KMS-11 (cell line): ENCODE results near the gene ARR3.

Experiments
- H2AFZ ChIP-seq: fragments of 200-600 bp; sonication (generic); 2 replicates; pipeline ENCODE4 v1.6.1; 2016; ENCODE audit warnings: antibody characterized with exemption, mixed run types, low read depth
- H3K27ac ChIP-seq: fragments of 200-600 bp; sonication (generic); 2 replicates; pipeline ENCODE4 v1.6.1; 2016; ENCODE audit warnings: mild to moderate bottlenecking, mixed run types
- H3K27me3 ChIP-seq: fragments of 200-600 bp; sonication (generic); 2 replicates; pipeline ENCODE4 v1.6.1; 2017; ENCODE audit warnings: mild to moderate bottlenecking, low read depth, mixed run types, moderate library complexity; ENCODE audit not compliant: insufficient read depth
- H3K36me3 ChIP-seq: fragments of 200-600 bp; sonication (generic); 2 replicates; pipeline ENCODE4 v1.6.1; 2017; ENCODE audit warnings: mild to moderate bottlenecking, mixed run types; ENCODE audit not compliant: insufficient read depth
- H3K4me1 ChIP-seq: fragments of 200-600 bp; sonication (generic); 2 replicates; pipeline ENCODE4 v1.6.1; 2016; ENCODE audit warnings: mild to moderate bottlenecking, low read depth, mixed run types; ENCODE audit not compliant: poor library complexity, severe bottlenecking
- H3K4me2 ChIP-seq: fragments of 200-600 bp; sonication (generic); 2 replicates; pipeline ENCODE4 v1.7.0; 2016; ENCODE audit warnings: mild to moderate bottlenecking, mixed run types
- H3K4me3 ChIP-seq: fragments of 200-600 bp; sonication (generic); IDR thresholded peaks from 2 replicates; pipeline ENCODE4 v1.6.1; 2017; ENCODE audit warnings: low read depth, low read length, mixed read lengths; ENCODE audit not compliant: insufficient read depth
- H3K79me2 ChIP-seq: fragments of 200-600 bp; sonication (generic); 2 replicates; pipeline ENCODE4 v1.6.1; 2016; ENCODE audit warnings: low read depth, mixed run types; ENCODE audit not compliant: insufficient read depth
- H3K9ac ChIP-seq: fragments of 200-600 bp; sonication (generic); 2 replicates; pipeline ENCODE4 v1.6.1; 2016; ENCODE audit warnings: mild to moderate bottlenecking, mixed run types
- H4K20me1 ChIP-seq: fragments of 200-600 bp; sonication (generic); 2 replicates; pipeline ENCODE4 v1.6.1; 2016; ENCODE audit warnings: mild to moderate bottlenecking, mixed run types; ENCODE audit not compliant: insufficient read depth
- CTCF ChIP-seq: fragments of 200-600 bp; sonication (generic); conservative IDR thresholded peaks from 2 replicates; pipeline ENCODE4 v1.6.1; 2017; ENCODE audit warnings: low read depth, mild to moderate bottlenecking, antibody characterized with exemption, low read length, moderate library complexity, mixed read lengths

ARR3 gene

GRCh38 chrX:70268034-70268433, at the start of gene ARR3:
ARR3 (plus strand) TSS chrX:70268334; CDS start chrX:70269386, 1,052 bp downstream.
- Histone ChIP-seq H3K79me2 (no peaks in the 10 kb centered on the region), H3K36me3 (no peaks in the 10 kb centered on the region), H3K27ac (no peak within 1 kb of the TSS), H3K4me3 (no peak within 1 kb of the TSS), H2AFZ (no peak within 1 kb of the TSS), H3K4me2 (no peak within 1 kb of the TSS), H3K27me3 (no peaks in the 10 kb centered on the region), H4K20me1 (no peaks in the 10 kb centered on the region), H3K4me1 (no peaks in the 10 kb centered on the region), H3K9ac (no peak within 1 kb of the TSS)
- no peak for TF ChIP-seq CTCF

DNA sequence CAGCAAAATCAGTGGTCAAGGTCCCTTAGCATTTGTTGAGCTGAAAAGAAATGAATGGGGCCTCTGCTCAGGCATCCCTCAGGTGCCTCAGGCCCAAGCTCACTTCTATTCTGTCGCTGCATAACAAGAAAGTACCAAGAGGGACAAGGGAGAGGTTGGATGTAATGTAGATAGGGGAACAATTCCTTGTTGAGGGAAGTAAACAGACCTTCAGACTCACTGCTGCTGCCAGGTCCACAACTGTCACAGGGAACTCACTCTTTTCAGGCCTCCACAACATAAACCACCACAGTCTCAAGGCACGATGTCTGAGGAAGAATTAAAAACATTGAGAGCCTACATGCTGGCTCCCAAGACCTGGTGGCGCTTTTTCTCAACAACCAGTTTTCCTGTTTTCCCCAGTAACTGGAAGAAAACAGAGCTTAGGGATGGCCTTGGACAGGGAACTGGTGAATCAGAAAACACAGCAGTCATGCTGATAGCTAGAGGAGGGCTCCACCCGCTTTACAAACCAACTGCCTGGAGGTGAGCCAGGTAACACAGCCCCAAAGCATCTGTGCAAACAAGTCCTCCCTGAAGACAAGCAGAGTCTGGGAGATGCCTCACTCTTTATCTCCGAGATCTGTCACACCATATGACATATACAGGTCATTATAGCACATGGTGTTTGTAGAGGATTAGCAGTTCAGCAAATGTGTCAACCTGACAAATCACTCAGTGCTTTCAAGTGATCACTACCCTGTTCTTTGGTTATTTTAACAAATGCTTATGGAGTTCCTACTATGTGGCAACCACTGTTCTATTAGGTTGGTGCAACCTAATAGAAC, 48.0 kb upstream of the ARR3 start:
- no peak overlapping the region for H3K4me2 ChIP-seq

GRCh38 chrX:70226048-70226447, 42.1 kb upstream of the ARR3 start:
- no peak overlapping the region for H3K27ac ChIP-seq
- no peaks in the 10 kb centered on the region for H3K27me3 ChIP-seq
- H3K4me1 ChIP-seq: no peaks in the 10 kb centered on the region
- H2AFZ ChIP-seq: no peak overlapping the region
- no peak for TF ChIP-seq CTCF
- no peaks in the 10 kb centered on the region for H3K36me3 ChIP-seq
- no peaks in the 10 kb centered on the region for H4K20me1 ChIP-seq
- no peak overlapping the region for H3K4me2 ChIP-seq
- H3K9ac ChIP-seq: no peak overlapping the region
- H3K79me2 ChIP-seq: no peaks in the 10 kb centered on the region
- no peak overlapping the region for H3K4me3 ChIP-seq

More for the DNA sequence above, 48.0 kb upstream of the ARR3 start:
- H3K27me3 ChIP-seq: no peaks in the 10 kb centered on the region
- H4K20me1 ChIP-seq: no peaks in the 10 kb centered on the region
- H3K4me1 ChIP-seq: no peaks in the 10 kb centered on the region
- no peak overlapping the region for H3K4me3 ChIP-seq
- no peaks in the 10 kb centered on the region for H3K36me3 ChIP-seq
- H3K79me2 ChIP-seq: no peaks in the 10 kb centered on the region
- H2AFZ ChIP-seq: no peak overlapping the region
- no peak overlapping the region for H3K27ac ChIP-seq
- no peak for TF ChIP-seq CTCF
- H3K9ac ChIP-seq: no peak overlapping the region

- Histone ChIP-seq H4K20me1 (no peaks in the 10 kb centered on the region), H3K4me3 (no peak overlapping the region), H3K36me3 (no peaks in the 10 kb centered on the region), H3K4me2 (no peak overlapping the region), H3K4me1 (no peaks in the 10 kb centered on the region), H3K27me3 (no peaks in the 10 kb centered on the region), H3K79me2 (no peaks in the 10 kb centered on the region), H3K9ac (no peak overlapping the region), H3K27ac (no peak overlapping the region), H2AFZ (no peak overlapping the region)
- TF ChIP-seq CTCF: no peak
These were observed 41.4 kb upstream of the ARR3 start for GRCh38 chrX:70226687-70227086.
